ENCODE results near the gene ABLIM1.

The ABLIM1 gene

DNA sequence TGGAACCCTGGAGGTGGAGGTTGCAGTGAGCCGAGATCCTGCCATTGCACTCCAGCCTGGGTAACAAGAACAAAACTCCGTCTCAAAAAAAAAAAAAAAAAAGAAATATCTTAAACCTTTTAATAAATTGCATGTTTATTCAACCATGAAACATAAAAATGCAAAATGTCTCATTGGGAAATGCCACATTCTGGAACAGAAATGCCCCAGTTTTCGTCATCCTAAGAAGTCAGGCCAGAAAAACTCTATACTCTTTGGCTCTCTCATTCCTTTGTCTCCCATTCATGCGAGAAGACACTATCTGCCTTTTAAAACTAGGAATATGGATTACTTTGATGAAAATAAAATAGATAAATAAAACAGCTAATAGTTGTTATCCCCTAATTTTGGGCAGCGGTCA, 21.5 kb upstream of the ABLIM1 start:
- no peak for DNase-seq

DNA sequence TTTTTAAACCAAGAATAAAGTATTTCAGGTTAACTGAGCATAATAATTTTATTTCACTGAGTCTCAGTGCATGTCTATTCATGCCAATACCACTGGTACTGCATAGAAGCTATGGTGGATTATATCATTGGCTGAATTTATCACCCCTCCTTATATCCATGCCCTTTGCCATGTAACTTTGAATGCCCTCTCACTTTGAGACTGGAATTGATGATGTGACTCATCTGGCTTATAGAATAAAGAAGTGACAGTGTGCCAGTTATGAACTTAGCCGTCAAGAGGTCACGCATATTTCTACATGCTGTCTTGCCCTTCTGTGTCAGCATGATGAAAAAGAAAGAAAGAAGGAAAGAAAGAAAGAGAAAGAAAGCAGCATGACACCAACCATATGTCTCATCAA, 20.7 kb upstream of the ABLIM1 start:
- no peak for DNase-seq

DNA sequence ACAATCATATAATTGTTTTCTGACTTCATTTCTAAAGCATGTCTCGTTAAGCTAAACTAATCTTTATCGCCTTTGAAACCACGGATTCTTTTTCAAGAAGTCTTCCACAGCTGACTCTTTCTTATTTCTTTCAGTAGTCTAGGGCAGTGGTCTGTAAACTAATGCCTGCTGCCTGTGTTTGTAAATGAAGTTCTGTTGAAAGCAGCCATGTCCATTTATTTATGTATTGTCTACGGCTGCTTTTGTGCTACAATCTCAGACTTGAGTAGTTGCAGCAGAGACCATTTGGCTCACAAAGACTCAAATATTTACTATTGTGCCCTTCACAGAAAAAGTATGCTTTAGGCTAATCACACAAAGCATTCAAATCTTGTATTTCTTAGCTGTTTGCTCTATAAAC, 20.3 kb upstream of the ABLIM1 start:
- DNase-seq: no peak

DNA sequence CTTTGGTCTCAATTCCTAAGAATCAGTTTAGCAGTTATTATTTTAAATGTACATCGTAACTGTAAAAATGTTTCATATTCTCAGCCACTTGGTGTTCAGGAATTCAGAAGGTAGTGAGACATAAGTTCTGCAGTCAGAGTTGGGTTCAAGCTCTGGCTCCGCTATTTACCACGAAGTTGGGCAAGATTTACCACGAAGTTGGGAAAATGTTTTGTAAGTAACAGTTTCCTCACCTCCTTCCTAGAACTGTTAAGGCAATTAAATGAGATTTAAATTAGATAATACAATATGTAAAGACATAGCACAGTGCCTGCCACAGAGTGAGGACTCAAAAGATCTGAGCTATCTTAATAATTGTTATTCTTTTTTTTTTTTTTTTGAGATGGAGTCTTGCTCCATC, 16.3 kb upstream of the ABLIM1 start:
- no peak for DNase-seq

DNA sequence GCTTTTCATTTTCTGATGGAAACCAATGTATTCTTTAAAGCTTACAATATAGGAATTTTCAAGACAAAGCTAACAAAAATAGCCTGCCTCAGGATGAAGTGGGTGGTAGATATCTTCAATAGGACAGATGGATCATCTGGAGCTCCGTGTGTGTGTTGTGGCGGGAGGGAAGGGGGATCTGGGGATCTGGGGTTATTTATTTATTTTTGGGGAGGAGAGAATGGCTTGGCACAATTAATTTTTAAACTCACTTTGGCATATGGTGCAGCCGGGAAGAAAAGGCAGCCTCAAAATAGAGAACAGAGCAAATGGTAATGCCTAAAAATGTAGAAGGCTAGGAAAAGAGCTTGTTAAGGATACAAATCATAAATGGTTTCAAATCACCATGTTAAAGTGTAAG, 11.6 kb upstream of the ABLIM1 start:
- DNase-seq: no peak

DNA sequence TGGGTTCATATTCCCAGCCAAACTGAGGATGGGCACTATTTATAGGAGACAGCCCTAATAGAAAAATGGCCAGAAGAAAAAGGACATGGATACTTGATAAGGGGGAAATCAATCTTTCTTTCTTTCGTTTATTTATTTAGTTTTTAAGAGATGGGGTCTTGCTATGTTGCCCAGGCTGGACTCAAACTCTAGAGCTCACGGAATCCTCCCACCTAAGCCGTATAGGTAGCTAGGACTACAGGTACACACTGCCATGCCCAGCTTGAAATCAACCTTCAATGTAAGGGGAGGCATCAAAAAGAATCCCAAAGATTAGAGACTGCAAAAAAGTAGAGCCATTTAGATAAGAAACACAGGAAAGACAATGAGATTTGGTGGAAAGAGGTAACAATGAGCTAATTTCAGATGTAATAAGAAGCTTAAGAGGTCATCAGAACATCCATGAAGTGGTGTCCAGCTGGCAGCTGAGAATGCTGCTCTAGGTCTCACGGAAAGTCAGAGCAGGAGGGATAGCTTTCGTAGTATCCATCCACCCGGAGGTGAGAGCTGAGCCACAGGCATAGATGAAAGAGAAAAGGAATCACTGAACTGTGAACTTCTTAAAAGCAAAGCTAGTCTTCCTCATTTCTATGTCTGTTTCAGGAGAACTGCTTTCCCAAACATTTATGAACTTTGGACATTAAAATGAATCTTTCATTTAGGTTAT, 10.5 kb upstream of the ABLIM1 start:
- no peak for DNase-seq

- no peak for DNase-seq
Observed at GRCh38 chr10:114665873-114666272, 7.8 kb upstream of the ABLIM1 start.

GRCh38 chr10:114665406-114665805, 7.3 kb upstream of the ABLIM1 start:
- no peak for DNase-seq

GRCh38 chr10:114664127-114664526, 6.1 kb upstream of the ABLIM1 start:
- no peak for DNase-seq

DNA sequence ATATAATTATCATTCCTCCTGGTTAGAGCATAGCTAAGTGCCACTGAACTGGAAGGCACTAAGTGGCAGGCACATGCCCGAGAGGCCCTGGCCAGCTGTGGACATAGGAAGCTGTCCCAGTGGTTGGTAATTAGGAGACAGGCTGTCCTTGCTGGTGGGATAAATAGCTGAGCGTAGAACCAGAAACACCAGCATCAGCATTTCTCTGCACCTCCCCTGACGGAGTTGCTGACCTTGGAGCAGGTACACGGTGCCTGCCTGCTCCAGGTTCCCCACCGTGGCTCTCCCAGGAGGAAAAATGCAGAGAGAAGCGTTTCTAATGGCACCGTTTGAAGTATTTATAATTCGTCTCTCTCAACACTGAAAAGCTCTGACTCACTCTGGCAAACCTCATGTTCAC, 5.6 kb upstream of the ABLIM1 start:
- no peak for DNase-seq

DNA sequence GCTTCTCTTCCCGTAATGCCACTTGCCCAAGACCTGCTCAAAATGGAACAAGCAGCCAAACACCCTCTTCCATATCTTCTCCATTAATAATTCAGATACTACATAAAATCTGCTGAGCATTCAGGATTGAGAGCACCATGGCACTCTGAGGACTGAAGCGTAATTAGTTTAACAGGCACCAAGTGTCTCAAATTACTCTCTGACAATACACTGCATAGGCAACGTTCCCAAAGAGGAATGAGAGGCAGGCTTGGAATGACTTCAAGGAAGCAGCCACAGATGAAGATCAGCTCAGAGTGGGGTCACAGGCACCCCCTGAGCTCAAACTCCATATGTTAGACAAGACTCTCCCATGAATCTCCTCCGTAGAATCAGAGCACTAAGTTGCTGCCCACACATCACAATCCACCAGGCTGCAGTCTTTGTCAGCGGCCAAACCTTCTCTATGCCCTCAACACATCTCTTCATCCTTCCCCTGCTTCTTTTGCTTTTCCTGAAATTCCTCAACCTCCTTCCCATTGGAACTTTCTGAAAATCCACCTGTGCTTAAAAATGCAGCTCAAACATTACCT, 4.7 kb upstream of the ABLIM1 start:
- no peak for DNase-seq

DNA sequence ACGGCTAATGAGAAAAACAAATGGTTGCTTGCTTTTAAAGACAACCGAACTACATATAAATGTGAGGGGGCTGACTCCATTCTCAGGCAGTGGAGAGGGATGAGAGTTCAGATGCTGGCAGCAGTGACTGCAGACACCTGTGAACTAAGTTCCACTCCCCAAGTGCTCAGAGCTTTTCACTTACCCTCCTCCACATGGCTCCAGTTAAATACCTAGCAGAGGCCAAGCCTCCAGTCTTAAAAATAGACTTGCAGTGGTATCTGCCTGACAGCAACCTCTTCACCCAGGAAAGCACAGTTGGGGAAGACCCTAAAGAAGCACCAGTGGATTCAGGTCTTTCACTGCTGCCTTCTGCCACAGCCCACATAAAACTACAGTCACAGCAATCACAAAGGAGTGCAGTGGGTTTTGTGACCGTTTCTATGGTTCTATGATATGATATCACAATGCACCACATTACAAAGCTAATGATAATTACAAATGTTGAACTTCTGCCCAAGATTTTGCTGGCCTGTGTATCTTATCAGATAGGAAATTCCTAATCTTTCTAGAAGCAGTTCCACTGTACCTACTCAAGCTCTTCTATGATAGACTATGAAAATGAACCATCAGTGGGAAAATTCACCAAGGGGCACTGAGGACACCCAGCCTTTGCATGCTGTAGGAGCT, 3.3 kb upstream of the ABLIM1 start:
- DNase-seq: no peak

DNA sequence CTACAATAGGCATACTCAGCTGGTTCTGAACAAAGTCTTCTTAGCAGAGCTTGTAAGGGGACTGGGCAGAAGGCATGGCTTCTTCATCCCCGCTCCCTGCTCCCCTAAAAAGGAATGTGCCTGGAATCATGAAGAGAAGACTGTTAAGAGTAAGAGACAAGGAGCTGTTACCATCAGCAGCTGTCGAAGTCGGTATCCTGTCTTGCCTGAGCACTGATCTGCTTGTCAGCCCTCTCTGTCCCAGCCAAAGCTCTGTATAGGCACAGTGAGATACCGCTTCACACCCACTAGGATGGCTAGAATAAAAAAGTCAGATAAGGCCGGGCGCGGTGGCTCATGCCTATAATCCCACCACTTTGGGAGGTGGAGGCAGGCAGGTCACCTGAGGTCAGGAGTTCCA, 2.4 kb downstream of the ABLIM1 start:
- DNase-seq: no peak

- no peak for DNase-seq
Observed at GRCh38 chr10:114654822-114655575, 3.1 kb downstream of the ABLIM1 start.

DNA sequence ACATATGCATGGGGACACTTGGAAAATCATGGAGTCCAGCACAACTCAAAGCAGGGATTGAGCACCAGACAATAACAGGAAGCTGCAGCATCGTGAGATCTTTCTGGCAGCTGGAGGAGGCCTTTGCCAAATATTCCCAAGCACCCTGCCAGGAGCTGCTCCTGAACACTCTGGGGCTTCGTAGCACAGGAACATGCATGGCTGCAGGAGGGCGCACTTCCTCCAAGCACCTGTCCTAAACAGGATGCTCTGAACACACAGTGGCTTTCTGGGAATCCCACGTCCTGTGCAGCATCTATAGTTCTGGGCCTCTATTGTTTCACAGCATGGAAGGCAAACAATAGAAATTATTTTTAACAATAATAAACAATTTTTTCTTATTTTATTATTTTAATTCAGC, 4.1 kb downstream of the ABLIM1 start:
- no peak for DNase-seq

GRCh38 chr10:114652402-114653368, 5.4 kb downstream of the ABLIM1 start:
- no peak for DNase-seq

- DNase-seq: no peak
Observed at GRCh38 chr10:114650831-114651230, 7.2 kb downstream of the ABLIM1 start.

DNA sequence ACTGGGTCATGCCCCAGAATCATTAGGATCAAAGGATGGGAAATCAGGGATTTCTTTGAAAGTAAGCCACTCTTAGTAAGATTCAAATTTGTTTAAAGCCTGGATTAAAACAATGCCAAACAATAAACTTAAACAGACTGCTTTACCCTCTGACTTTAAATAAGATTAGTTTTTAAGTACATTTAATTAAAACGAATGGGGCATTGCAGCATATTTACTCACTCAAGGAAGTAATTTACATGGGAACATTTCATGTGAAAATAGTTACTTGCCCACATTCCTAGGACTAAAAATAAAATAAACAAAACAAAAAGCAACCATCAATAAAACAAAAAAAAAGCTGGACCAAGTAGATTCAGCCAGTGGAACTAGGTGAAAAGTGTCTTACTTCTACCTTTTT, 7.8 kb downstream of the ABLIM1 start:
- DNase-seq: no peak

DNA sequence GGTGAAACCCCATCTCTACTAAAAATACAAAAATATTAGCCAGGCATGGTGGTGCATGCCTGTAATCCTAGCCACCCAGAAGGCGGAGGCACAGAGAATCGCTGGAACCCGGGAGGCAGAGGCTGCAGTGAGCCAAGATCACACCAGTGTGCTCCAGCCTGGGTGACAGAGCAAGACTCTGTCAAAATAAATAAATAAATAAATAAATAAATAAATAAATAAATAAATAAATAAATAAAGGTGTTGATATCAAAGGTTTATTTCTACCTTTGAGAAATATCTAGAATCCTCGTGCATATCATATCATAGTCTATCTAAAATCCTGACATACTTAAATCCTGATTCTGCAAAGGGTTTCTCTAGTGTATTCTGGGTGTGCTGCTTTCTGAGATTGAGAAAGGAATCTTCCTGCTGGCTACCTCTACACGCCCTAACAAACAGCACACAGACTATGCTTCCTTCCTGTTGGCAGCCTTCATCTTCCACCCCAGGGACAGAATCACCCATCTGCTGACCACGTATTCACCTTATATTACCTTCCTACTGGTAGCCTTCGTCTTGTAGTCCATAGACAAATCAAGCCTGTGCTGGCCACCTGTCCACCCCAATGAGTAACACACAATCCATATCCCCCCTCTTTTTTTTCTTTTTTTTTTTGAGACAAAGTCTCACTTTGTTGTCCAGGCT, 8.7 kb downstream of the ABLIM1 start:
- no peak for DNase-seq

- no peak for DNase-seq
Observed at GRCh38 chr10:114648368-114648767, 9.7 kb downstream of the ABLIM1 start.

GRCh38 chr10:114647545-114648138, 10.4 kb downstream of the ABLIM1 start:
- no peak for DNase-seq

GRCh38 chr10:114646426-114646825, 11.6 kb downstream of the ABLIM1 start:
- DNase-seq: no peak
